Activated CD8-positive, alpha-beta memory T cell treated with anti-CD3 and anti-CD28 coated beads, Interleukin-2, amount 50 U/mL, for 24 hours (primary cell): Measurements from ENCODE around the gene PNKD.
"Not testable (repeated sequence)": the region's sequence is repeated elsewhere in the genome, so short reads cannot be mapped to it uniquely, and the experiment has no call there.

Experiments
- DNase-seq: peaks from one replicate; pipeline ENCODE4 v3.0.0-alpha.2; 2020; ENCODE audit errors: extremely low read depth

The PNKD gene

DNA sequence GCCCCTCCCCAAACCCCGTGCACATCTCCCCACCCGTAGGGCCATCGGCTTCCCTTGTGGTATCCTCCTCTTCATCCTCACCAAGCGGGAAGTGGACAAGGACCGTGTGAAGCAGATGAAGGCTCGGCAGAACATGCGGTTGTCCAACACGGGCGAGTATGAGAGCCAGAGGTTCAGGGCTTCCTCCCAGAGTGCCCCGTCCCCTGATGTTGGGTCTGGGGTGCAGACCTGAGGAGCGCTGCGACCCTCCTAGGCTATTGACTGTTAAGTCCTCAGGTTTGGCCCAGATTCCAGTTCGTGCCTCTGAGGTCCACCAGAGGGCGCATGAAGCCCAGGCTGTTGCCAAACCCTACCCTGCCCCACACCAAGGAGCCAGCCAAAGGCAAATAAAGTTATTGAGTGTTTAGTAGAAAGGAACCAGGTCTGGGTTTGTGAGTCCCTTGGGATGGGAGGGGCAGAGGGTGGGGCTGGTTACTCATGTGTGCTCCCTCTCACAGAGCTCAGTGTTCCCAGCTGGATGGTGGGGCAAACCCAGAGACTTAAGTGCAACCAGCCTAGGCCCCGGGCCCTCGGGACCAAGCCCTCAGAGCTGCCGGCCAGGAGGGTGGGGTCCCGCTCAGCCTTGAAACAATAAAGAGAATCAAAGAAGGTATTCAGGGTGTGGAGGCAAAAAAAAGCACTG lies 2.4 kb downstream of the PNKD start:
- DNase-seq, result peak; percentile 38

DNA sequence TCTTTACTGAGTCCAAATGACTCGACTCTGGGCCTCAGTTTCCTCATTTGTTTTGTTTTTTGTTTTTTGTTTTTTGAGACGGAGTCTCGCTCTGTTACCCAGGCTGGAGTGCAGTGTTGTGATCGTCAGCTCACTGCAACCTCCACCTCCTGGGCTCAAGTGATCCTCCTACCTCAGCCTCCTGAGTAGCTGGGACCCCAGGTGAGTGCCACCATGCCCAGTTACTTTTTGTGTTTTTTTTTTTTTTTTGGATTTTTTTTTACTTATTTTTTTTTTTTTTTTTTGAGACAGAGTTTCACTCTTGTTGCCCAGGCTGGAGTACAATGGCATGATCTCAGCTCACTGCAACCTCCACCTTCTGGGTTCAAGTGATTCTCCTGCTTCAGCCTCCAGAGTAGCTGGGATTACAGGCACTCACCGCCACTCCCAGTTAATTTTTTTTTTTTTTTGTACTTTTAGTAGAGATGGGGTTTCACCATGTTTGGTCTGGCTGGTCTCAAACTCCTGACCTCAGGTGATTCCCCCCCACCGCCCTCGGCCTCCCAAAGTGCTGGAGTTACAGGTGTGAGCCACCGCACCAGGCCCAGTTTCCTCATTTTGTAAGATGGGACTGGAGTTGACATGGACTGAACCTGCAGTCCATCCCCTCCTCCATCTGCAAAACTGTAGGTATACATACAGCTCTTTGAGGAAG lies 3.0 kb downstream of the PNKD start:
- not testable (repeated sequence) for DNase-seq

DNA sequence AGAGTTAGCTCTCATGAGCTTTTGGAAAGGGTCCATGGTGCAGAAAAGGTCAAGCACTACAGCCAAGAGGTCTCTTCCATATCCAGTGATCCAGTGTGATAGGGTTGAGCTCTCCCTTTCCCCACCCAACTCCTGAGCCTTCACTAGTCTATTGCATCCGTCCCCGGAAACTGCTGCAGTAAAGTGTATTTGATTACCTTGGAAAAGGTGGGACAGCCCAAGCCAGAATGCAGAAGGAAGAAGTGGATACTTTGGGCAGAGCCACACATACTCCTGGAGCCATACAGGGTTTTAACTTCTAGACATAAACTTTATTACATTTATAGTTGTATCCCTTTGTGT lies 3.6 kb downstream of the PNKD start:
- no peak for DNase-seq

DNA sequence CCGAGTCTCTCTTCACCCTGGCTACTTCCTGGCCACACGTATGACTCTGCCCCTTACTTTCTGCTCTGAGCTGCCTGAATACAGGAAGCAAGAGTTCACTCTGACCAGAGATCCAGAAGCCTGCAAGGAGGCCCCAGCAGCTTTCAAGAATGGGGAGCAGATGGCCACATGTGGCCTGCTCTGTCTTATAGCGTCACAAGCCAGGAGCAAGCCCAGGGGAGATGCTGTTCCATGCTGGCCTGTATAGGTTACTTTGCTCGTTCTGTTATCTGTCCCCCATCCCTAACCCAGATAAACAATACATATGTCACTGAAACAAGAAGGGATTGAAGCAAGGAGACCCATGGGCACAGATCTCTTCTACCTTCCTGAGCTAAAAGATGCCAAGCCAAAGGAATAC lies 4.3 kb downstream of the PNKD start:
- DNase-seq, result no peak

DNA sequence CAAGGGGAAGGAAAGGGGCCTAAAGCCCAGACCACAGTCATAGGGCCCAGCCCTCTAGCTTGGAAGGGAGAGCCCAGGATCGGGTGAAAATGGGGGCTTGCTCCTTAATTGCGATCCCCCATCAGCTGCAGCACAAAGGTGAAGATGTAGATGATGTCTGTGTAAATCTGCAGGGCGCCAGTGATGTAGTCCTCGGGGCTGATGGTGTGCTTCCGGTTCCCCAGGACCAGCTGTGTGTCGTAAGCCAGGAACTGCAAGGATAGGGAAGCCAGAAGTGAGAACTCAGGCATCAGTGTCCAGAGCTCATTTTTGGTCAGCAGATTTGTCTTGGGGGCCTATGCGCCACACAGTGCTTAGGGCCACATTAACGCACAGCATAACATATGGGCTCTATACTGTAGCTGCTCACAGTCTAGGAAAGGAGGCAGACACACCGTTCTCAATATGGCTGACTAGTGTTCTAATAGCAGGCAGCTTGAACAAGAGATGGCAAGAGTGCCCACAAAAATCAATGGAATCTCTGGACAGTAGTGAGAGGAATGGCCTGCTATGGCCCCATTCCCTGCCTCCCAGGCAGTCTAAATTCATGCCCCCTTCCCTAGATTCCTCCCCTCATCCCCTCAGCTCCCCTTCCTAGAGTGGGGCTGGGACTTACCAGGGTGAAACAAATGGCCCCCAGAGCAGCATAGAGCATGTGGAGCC lies 5.2 kb downstream of the PNKD start:
- DNase-seq, result no peak

DNA sequence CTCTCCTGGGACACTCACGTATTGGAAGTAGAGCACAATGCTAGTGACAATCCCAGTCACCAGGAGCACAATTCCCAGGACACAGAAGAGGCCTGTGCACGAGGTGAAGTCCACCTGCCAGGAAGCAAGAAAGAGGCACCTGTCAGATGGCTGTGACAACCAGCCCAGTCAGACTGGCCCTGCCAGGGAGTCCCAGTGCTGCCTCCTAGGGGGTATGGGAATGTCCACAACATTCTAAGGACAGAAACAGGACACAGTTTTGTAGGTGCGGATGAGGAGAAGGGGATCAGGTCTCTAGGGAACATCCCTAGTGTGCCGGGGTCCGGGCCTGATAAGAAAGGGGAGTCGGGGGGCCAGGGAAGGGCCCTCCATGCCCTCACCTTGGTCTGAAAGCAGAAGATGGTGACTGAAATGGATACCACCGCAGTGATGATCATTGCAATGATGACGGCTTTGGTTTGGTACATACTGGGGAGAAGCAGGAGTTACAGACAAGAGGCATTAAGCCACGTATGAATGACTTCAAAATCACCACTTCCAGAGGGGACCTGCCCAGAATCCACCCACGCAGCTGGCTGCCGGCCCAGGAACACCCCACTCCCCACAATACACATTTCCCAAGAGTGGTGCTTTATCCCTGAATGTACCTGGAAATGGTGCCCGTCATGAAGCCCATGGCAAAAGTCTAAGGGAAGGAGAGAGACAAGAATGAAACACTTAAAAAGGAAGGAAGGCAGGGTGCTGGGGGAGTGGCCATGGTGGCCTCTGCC lies 6.9 kb downstream of the PNKD start:
- no peak for DNase-seq

DNA sequence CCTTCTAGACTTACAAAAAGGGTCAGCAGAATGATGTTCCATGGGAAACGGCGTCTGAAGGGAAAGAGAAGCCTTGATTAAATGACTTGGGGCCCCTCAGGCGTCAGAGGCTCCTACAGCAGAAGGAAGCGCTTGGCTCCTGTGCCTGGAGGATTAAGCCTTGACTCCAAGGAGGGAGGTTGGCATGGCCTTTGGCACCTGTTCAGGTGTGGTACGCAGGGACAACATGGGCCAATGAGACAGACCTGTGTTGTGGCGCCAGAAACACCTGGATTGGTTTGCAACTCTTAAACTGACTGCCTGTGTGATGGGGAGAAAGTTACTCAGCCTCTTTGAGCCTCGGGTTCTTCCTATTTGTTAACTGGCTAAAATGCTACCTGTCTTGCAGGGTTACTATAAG lies 7.6 kb downstream of the PNKD start:
- no peak for DNase-seq

DNA sequence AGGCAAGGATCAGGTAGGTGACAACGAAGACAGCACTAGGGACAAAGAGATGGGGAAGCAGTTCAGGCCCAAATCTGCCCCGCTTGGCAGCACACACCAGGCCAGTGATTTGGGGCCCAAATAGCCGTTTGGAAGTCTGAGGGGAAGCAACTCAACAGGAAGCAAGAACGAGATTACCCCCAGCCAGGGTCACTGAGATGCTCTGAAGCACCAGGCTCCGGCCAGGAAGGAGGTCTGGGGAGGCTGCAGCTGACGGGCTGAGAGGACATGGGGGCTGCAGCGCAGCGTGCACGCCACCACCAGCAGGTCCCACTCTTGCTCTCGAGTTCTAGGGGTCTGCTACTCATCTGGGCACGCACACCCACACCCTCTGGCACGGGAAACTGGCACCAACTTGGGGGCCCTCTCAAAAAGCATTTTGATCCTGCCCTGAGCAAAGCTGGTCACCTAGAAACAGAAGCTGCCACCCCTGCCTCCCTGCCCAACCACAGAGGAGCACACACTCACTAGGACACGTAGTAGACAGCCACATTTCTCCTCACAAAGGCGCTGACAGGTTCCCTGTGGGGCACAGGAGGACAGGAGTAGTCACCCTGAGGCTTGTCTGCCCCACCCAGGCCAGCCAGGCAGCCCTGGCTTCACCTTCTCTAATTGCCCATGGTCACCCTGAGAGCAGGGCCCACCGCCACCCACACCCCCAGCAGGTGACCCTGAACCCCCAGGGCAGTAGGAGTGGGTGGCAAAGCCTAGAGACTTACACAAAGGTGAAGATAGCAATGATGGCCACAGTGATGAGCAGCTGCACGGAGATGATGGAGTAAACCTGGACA lies 8.4 kb downstream of the PNKD start:
- no peak for DNase-seq

DNA sequence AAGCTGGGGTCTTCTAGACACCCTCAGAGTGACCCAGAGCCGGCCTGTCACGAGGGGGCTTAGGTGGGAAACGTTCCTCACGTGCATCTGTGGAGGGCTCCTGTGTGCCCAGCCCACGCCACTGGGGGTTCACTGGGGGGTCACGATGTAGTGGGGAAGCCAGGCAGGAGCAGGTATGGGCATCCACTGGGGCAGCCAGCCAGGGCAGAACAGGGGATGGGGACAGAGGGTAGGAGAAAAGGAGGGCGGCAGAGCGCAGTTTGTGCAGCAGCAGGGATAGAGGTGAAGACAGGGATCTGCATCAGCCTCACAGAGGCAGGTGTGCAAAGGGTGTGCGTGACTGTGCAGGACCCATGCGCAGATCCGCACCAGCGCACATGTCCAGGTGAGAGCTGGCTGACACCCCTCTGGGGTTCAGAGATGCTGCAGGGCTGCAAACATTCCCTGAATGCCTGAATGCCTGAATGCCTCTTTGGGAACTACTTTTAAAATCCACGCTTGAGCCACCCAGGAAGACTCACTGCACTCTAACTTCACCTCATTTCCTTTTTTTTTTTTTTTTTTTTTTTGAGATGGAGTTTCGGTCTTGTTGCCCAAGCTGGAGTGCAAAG lies 10.0 kb downstream of the PNKD start:
- DNase-seq, result no peak

DNA sequence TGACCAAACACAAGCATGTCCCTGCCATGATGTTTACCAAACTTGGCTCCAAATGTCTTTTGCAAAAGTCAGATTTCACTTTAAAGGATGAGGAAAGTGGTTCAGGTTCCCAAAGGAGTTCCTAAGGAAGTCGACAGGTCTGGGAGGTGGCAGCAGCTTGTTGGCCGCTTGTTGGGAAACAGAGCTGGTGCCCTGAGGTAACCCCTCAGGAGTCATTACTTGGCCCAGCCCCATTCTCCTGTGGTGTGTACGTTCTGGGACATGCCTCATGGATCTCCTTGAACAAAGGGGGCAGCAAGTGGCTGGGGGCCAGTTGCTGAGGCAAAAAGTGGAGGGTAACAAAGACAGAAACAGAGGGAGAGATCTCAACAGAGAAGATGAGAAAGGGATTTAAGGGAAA lies 11.1 kb downstream of the PNKD start:
- DNase-seq, result no peak

DNA sequence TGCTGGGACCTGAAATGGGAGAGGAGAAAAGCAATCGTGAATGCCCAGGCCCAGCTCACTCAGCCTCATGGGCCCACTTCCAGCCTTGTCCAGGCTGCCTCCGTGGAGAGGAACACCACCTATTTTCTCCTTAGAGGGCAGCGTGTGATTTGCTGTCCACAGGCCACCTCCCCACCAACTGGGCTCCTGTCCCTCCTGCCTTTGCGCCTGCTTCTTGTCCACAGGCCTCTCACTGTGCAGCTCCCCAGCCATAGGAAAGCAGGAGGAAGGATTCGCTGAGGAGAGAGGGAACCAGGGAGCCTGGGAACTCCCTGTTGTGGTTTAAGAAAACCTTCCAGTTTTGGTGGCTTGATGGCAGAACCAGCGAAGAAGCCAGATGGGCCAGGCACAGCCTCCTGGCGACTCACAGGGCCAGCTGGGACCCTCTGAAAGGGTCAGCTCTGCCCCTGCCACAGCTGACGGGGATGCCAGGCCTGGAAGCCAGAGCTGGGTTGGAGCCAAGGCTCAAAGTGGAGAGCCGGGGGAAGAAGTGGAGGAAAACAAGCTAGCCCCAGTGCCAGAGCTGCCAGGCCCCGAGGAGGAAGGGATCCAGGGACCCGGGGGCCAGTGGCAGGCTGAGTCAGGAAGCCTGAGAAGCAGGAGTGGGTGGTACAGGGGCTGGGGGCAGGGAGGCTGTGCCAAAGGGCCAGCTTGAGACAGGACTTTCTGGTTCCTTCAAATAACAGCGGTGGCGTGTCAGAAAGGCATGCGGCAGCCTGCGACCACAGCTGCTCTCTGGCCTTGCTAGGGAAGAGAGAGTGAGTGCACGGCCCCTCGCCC lies 12.1 kb downstream of the PNKD start:
- no peak for DNase-seq

DNA sequence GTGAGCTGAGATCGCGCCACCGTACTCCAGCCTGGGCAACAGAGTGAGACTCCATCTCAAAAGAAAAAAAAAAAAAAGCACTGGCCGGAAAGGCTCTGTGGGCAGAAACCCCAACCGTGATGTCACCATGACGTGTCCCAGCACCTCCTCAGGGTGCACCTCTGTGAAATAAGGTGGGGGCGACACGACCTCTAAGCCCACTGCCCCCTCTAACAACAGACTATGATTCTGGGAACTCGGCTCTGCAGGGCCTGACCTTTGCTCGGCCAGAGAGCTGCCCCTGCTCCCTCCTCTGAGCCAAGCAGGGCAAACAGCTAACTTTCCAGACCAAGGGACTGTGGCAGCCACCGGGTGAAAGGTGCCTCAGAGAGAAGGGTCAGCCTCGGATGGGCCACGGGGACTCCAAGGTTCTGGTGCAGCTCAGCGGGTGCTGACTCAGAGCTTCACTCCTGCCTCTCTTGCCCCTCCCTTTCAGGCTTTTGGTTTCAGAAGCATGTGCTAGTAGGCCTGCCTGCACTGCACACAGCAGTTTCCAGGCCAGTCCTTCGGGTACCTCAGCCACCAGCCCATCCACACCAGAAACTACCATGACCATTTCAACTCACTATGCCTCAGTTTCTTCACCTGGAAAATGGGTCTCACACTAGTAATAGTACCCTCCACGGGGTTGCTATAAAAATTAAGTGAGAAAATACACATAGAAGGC lies 13.9 kb downstream of the PNKD start:
- no peak for DNase-seq

DNA sequence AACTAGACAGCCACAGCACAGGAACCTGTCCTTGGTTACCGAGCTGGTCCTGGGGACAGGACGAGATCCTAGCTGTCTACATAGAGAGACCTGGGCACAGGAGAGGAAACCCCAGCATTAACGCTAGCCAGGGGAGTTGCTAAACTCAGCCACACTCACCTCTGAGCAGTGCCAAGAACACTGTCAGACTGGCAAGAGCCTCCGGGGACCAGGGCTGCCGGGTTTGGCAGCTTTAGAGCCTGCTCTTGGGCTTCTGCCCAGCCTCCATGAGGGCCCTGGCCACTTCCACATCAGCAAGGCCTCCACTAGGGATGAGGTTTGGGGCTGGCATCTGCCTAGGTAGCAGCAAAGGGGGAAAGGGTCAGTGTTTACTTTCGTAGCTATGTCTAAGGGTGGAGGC lies 15.3 kb downstream of the PNKD start:
- DNase-seq, result no peak

DNA sequence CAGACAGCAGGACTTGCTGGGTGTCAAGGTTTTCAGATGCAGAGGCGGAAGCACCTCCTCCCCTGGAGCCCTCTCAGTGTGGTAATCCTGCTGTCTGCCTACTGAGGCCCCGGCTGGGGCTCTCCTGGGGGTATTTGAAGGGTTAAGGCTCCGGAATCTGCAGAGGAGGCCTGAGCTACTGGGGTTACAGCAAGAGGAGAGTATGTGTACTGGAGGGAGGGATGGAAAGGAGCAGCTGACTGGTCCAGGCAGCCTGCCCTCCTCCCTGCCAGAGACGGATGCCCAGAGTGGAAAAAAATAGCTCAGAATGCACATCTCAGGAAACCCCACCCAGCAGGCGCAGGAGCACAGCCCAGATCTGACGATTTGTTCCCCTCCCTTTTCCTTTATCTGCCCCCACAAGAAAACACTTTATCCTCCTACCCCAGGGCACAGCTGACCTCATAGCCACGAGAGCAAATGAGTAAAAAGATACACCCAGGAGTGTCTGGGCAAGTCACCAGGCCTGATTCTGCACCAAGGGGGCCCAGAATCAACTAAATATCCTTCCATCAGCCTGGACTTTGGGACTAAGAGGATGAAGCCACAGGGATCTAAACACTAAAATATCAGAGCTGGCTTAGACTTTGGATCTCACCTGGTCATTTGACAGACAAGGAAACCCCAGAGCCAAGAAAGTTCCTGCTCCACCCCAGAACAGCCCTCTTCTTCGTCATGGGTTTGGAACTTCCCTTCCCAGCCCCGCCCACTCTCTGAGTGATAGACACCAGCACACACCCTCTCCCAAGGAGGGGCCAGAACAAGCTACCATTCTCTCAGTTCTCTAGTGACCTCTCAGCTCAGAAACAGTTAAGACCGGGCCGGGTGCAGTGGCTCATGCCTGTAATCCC lies 16.5 kb downstream of the PNKD start:
- peak; percentile 56 for DNase-seq

DNA sequence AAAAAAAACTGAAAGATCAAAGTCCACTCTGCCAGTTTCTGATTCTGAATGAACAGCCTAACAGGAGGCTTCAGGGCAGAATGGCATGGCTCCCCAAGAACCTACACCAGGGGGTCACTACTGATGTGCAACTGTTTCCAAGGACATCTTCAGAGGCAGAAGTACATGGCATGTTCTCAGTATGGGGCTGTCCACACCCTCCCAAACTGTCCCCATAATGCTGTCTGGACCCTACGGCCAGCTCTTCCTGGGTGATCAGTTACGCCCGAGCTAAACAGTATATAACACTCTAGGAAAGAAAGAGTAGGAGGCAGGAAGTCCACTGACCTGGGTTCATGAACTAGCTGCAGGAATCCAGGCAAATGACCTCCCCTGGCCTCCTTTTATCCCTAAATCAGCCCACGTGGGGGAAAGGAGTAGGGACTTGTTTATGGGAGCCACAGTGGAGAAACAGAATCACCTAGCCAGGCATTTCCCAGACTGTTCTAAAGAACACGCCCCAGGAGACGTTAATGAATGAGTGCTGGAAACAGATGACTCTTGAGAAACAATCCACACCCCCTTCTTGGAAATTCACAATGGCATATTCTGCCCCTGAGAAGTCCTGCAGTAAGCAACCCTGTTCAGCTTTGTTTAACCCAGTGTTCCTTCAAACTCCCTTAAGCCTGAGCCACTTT lies 19.5 kb downstream of the PNKD start:
- no peak for DNase-seq

DNA sequence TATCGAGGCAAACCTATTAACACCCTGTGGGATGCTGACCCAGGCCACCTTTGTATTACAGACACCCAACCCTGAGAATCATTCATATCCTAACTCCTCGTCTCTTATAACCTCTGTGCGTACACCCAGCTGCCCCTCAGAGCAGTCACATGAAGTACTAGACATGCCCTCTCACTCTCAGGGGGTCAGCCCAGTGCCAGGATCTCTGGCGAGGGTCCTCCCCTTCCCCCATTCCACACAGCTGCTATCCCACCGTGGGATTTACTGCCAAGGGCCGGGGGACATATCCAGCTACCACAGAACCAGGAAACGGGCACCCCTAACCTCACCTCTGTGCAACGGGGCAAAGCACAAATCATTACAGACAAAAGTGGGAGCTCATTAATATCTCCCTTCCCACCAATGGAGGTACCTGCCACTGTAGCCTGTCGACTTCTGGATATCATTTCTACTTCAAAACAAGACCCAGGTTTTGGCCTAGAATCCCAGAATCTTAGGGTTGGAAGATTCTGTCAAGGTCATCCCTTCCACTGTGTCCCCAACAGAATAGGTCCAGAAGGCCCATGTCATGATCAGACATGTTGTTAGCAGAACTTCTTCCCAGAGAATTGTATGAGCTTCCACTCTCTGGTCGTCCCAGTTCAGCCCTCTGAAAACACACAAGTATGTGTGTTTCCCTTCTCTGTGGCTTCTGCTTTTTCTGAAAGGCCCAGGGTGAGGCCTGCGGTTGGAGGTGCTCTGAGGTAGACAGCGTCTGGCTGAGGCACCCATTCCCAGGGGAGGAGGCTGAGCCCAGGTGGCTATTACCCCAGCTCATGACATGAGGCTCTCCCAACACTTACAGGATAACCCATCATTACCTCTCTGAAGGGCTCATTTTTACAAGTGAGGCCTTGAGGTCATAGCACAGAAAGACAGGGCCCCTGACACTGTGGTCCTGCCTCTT lies 20.3 kb downstream of the PNKD start:
- DNase-seq, result no peak
